ENCODE data around the gene HDAC9. TPM values are rescaled to one million over a fixed set of nuclear protein-coding genes. Genes with fewer than 3 reads are reported as not detected.

HDAC9 gene
- total RNA-seq, 4 donors from 2014 or later, result 54.8 to 96.2 (median 87.2) TPM

GRCh38 chr7:18498341-18498740 is 2.8 kb downstream of the HDAC9 start:
- no peak for TF ChIP-seq POLR2A (IDR thresholded peaks at IDR 0.05)
- TF ChIP-seq, protein P1, sequence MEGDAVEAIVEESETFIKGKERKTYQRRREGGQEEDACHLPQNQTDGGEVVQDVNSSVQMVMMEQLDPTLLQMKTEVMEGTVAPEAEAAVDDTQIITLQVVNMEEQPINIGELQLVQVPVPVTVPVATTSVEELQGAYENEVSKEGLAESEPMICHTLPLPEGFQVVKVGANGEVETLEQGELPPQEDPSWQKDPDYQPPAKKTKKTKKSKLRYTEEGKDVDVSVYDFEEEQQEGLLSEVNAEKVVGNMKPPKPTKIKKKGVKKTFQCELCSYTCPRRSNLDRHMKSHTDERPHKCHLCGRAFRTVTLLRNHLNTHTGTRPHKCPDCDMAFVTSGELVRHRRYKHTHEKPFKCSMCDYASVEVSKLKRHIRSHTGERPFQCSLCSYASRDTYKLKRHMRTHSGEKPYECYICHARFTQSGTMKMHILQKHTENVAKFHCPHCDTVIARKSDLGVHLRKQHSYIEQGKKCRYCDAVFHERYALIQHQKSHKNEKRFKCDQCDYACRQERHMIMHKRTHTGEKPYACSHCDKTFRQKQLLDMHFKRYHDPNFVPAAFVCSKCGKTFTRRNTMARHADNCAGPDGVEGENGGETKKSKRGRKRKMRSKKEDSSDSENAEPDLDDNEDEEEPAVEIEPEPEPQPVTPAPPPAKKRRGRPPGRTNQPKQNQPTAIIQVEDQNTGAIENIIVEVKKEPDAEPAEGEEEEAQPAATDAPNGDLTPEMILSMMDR (IDR thresholded peaks at IDR 0.05), result no peak
- peak overlapping the region in 1 of 2 donors; percentile 84 for H3K27ac ChIP-seq
- DNase-seq, result no peak
- no peaks in the 10 kb centered on the region for H3K9me3 ChIP-seq
- H3K27me3 ChIP-seq, result no peaks in the 10 kb centered on the region
- intact Hi-C loops (cut with DNase I; ENCODE audit: low total_unique reads), result no loop called here
- no peak overlapping the region for H3K4me3 ChIP-seq
- no peaks in the 10 kb centered on the region for H3K36me3 ChIP-seq
- H3K4me1 ChIP-seq, result no peaks in the 10 kb centered on the region

GRCh38 chr7:18499407-18500177 is 4.0 kb downstream of the HDAC9 start:
- H3K9me3 ChIP-seq, result no peaks in the 10 kb centered on the region
- no peaks in the 10 kb centered on the region for H3K27me3 ChIP-seq
- no peak for DNase-seq
- no peaks in the 10 kb centered on the region for H3K36me3 ChIP-seq
- H3K27ac ChIP-seq, result peak overlapping the region in 1 of 2 donors; percentile 84
- H3K4me1 ChIP-seq, result no peaks in the 10 kb centered on the region
- no peak overlapping the region for H3K4me3 ChIP-seq
- intact Hi-C loops (cut with DNase I; ENCODE audit: low total_unique reads), result no loop called here
- TF ChIP-seq, protein P1 (IDR thresholded peaks at IDR 0.05), result no peak
- no peak for TF ChIP-seq POLR2A (IDR thresholded peaks at IDR 0.05)

GRCh38 chr7:18503126-18503866 is 7.7 kb downstream of the HDAC9 start:
- Histone ChIP-seq H3K27ac (no peak overlapping the region), H3K4me3 (no peak overlapping the region), H3K27me3 (no peaks in the 10 kb centered on the region), H3K4me1 (peaks cover 0 to 5% of the 10 kb centered on the region in 2 donors), H3K9me3 (no peaks in the 10 kb centered on the region), H3K36me3 (no peaks in the 10 kb centered on the region)
- TF ChIP-seq, protein P1 (IDR thresholded peaks at IDR 0.05), result no peak
- no peak for TF ChIP-seq POLR2A (IDR thresholded peaks at IDR 0.05)
- no peak for DNase-seq
- intact Hi-C loops (cut with DNase I; ENCODE audit: low total_unique reads), result no loop called here

- Histone ChIP-seq H3K27ac (no peak overlapping the region), H3K4me1 (peaks cover 1 to 5% of the 10 kb centered on the region in 2 donors), H3K36me3 (no peaks in the 10 kb centered on the region), H3K9me3 (no peaks in the 10 kb centered on the region), H3K27me3 (no peaks in the 10 kb centered on the region), H3K4me3 (no peak overlapping the region)
- intact Hi-C loops (cut with DNase I; ENCODE audit: low total_unique reads), result no loop called here
- DNase-seq, result no peak
- TF ChIP-seq, protein P1 (IDR thresholded peaks at IDR 0.05), result no peak
- no peak for TF ChIP-seq POLR2A (IDR thresholded peaks at IDR 0.05)
These were observed 9.4 kb downstream of the HDAC9 start for GRCh38 chr7:18504965-18505364.

GRCh38 chr7:18505870-18506460 is 10.4 kb downstream of the HDAC9 start:
- intact Hi-C loops (cut with DNase I; ENCODE audit: low total_unique reads), result no loop called here
- H3K9me3 ChIP-seq, result no peaks in the 10 kb centered on the region
- no peaks in the 10 kb centered on the region for H3K36me3 ChIP-seq
- H3K27ac ChIP-seq, result peak overlapping the region; percentile 24 to 56
- H3K4me1 ChIP-seq, result peaks cover 3 to 5% of the 10 kb centered on the region in 2 donors
- no peak overlapping the region for H3K4me3 ChIP-seq
- no peak for TF ChIP-seq POLR2A (IDR thresholded peaks at IDR 0.05)
- TF ChIP-seq, protein P1 (IDR thresholded peaks at IDR 0.05), result no peak
- no peak for DNase-seq
- H3K27me3 ChIP-seq, result no peaks in the 10 kb centered on the region
